HCT116 (cell line): ENCODE measurements around the gene MICALL2.

Source experiments
- EZH2 ChIP-seq: fragments of 200-600 bp; sonication (generic); IDR thresholded peaks from 2 replicates; pipeline ENCODE4 v1.6.1; 2017; ENCODE audit warnings: antibody characterized with exemption, mixed run types
- EZH2phosphoT487 ChIP-seq: fragments of 200-600 bp; IDR thresholded peaks from 2 replicates; pipeline ENCODE4 v1.6.1; 2018; ENCODE audit warnings: antibody characterized with exemption, borderline replicate concordance
- JUND ChIP-seq: IDR thresholded peaks from 2 replicates; pipeline ENCODE4 v1.6.1; 2012
- POLR2A ChIP-seq: IDR thresholded peaks from 2 replicates; pipeline ENCODE4 v1.7.0; 2011; ENCODE audit warnings: borderline replicate concordance; ENCODE audit not compliant: insufficient read depth, insufficient read length; ENCODE audit errors: extremely low read depth
- POLR2AphosphoS5 ChIP-seq: IDR thresholded peaks from 2 replicates; pipeline ENCODE4 v1.6.1; 2011; ENCODE audit warnings: mild to moderate bottlenecking, low read depth, low read length, moderate library complexity
- REST ChIP-seq: IDR thresholded peaks from 2 replicates; pipeline ENCODE4 v1.6.1; 2012; ENCODE audit warnings: low read depth
- SIN3A ChIP-seq: IDR thresholded peaks from 2 replicates; pipeline ENCODE4 v1.6.1; 2012; ENCODE audit warnings: low read depth
- TCF7L2 ChIP-seq: IDR thresholded peaks from 2 replicates; pipeline ENCODE4 v1.7.0; 2011; ENCODE audit warnings: borderline replicate concordance, inconsistent platforms; ENCODE audit not compliant: insufficient read depth, insufficient read length; ENCODE audit errors: extremely low read depth
- YY1 ChIP-seq: IDR thresholded peaks from 2 replicates; pipeline ENCODE4 v1.6.1; 2011; ENCODE audit warnings: low read length, low read depth, moderate library complexity, mild to moderate bottlenecking; ENCODE audit not compliant: insufficient replicate concordance; ENCODE audit errors: extremely low read depth
- TF ChIP-seq, protein P1 (sequence below), 3 experiments: fragments of 200-600 bp in 1 of 3; sonication (generic) in 1 of 3; IDR thresholded peaks in 2 of 3; conservative IDR thresholded peaks in 1 of 3; 2 replicates each; pipeline ENCODE4 v1.5.1; 2012 to 2017; ENCODE audit warnings: low read depth in 2 of 3, low read length in 2 of 3, antibody characterized with exemption in 1 of 3, borderline replicate concordance in 1 of 3, control low read depth in 1 of 3, mild to moderate bottlenecking in 1 of 3, mixed read lengths in 1 of 3, mixed run types in 1 of 3, moderate library complexity in 1 of 3; ENCODE audit not compliant: insufficient read depth in 1 of 3
- TF ChIP-seq, protein P2 (sequence below): IDR thresholded peaks from 2 replicates; pipeline ENCODE4 v1.6.1; 2012

DNA sequence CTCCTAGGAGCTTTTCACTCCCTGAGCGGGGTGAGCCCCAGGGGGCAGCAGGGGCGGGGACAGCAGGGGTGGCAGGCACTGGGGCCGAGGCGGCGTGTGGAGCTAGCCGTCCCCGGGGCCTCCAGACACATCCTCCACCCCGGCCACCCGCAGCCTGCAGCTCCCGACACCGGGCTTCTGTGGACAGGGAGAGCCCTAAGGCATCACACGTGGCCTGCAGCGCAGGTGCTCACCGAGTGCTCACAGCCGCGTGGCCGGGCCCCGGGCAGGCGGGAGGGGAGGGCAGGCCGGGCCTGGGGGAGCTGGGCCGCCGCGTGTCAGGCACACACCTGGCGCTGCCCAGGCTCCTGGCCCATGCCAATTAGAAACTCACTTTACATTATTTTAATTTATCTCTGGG is 51.4 kb downstream of the MICALL2 start:
- TF ChIP-seq, protein P1, sequence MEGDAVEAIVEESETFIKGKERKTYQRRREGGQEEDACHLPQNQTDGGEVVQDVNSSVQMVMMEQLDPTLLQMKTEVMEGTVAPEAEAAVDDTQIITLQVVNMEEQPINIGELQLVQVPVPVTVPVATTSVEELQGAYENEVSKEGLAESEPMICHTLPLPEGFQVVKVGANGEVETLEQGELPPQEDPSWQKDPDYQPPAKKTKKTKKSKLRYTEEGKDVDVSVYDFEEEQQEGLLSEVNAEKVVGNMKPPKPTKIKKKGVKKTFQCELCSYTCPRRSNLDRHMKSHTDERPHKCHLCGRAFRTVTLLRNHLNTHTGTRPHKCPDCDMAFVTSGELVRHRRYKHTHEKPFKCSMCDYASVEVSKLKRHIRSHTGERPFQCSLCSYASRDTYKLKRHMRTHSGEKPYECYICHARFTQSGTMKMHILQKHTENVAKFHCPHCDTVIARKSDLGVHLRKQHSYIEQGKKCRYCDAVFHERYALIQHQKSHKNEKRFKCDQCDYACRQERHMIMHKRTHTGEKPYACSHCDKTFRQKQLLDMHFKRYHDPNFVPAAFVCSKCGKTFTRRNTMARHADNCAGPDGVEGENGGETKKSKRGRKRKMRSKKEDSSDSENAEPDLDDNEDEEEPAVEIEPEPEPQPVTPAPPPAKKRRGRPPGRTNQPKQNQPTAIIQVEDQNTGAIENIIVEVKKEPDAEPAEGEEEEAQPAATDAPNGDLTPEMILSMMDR (IDR thresholded peaks at IDR 0.05 in 2 of 3, conservative IDR thresholded peaks at IDR 0.05 in 1 of 3; ENCODE audit: borderline replicate concordance in 1 of 3, insufficient read depth in 1 of 3, low read depth in 2 of 3, low read length in 2 of 3), result no peak
- no peak for TF ChIP-seq JUND
- TF ChIP-seq EZH2phosphoT487, result no peak
- no peak for TF ChIP-seq TCF7L2
- no peak for TF ChIP-seq REST
- TF ChIP-seq, protein P2, sequence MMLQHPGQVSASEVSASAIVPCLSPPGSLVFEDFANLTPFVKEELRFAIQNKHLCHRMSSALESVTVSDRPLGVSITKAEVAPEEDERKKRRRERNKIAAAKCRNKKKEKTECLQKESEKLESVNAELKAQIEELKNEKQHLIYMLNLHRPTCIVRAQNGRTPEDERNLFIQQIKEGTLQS, result no peak
- TF ChIP-seq POLR2AphosphoS5, result no peak
- no peak for TF ChIP-seq SIN3A
- no peak for TF ChIP-seq EZH2
- TF ChIP-seq YY1, result no peak
- TF ChIP-seq POLR2A, result no peak
